ENCODE measurements around the gene GAR1.
"Not testable (repeated sequence)": the region's sequence is repeated elsewhere in the genome, so short reads cannot be mapped to it uniquely, and the experiment has no call there.

Gene GAR1

DNA sequence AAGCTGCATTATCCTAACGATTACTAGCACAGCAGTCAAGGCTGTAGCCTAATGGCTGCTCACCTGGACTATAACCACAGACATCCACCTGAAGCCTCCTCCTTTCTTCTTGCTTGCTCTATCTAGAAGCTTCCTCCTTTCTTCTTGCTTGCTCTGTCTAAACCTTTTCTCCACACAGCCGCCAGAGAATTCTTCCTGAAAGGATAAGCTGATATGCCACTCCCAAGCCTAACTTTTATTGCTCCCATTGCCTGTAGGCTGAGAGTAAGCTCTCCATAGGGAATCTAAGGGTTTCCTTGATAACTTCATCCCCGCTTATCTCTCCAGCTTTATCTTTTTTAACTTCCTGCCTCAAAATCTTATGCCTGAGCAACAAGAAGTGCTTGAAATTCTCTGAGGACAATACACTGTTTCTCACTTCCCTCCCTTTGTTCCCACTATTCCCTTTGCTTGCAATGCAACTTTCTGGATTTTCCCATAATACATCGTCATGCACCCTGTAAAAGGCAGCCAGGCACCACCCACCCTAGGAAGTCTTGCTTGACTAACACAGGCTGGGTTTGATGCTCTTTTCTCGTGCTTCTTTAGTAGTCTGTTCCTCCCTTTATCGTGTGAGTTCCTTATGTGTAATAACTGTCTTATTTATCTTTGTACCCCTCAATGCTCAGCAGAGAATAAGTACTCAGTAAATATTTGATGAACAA is 31.0 kb downstream of the GAR1 start:
- H3K4me1 ChIP-seq (ENCODE audit: control insufficient read depth in 1 of 2, insufficient read depth in 2 of 2, low read length in 2 of 2): no peaks in the 10 kb centered on the region
- H3K36me3 ChIP-seq (ENCODE audit: control insufficient read depth in 1 of 2, insufficient read depth in 2 of 2, low read length in 2 of 2): no peaks in the 10 kb centered on the region
- no peak overlapping the region for H3K4me3 ChIP-seq (ENCODE audit: low read depth in 1 of 2, low read length in 2 of 2)
- no peaks in the 10 kb centered on the region for H3K27me3 ChIP-seq (ENCODE audit: low read depth, low read length)
- H3K9me3 ChIP-seq (ENCODE audit: control insufficient read depth in 1 of 2, low read length in 2 of 2): no peaks in the 10 kb centered on the region
- H3K27ac ChIP-seq (ENCODE audit: low read length): no peak overlapping the region

DNA sequence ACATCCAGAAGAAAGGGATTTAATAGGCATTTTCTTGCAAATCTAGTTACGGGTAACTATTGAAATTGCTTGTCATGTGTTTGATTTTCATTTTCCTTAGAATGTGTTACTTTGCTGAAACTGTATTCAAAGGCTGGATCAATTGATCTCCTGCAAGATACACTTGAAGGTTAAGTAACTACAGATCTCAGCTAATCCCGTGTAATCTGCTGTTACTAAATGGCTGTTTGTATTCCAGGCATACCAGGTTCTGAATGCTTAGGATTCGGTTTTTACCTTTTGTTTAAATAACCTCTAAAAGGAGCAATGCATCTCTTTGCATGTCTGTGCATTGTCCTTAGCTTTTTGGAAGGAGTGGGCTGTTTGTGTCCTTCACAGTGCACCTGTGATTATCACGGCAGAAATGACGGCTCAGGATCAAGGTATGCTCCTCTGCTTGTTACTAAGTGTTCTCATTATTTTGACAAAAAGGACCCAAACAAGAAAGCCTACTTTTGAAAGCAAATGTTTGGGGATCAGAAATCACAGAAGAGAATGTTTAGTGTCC is 32.4 kb downstream of the GAR1 start, which contains the start of gene LRIT3:
LRIT3 (plus strand) TSS at position 212 of the 547 bp plus-strand sequence; CDS start at position 307, 95 bp downstream.
- H3K4me1 ChIP-seq (ENCODE audit: control insufficient read depth in 1 of 2, insufficient read depth in 2 of 2, low read length in 2 of 2): no peaks in the 10 kb centered on the region
- H3K27me3 ChIP-seq (ENCODE audit: low read depth, low read length): no peaks in the 10 kb centered on the region
- H3K36me3 ChIP-seq (ENCODE audit: control insufficient read depth in 1 of 2, insufficient read depth in 2 of 2, low read length in 2 of 2): no peaks in the 10 kb centered on the region
- no peaks in the 10 kb centered on the region for H3K9me3 ChIP-seq (ENCODE audit: control insufficient read depth in 1 of 2, low read length in 2 of 2)
- H3K27ac ChIP-seq (ENCODE audit: low read length): no peak within 1 kb of the TSS
- no peak within 1 kb of the TSS for H3K4me3 ChIP-seq (ENCODE audit: low read depth in 1 of 2, low read length in 2 of 2)

DNA sequence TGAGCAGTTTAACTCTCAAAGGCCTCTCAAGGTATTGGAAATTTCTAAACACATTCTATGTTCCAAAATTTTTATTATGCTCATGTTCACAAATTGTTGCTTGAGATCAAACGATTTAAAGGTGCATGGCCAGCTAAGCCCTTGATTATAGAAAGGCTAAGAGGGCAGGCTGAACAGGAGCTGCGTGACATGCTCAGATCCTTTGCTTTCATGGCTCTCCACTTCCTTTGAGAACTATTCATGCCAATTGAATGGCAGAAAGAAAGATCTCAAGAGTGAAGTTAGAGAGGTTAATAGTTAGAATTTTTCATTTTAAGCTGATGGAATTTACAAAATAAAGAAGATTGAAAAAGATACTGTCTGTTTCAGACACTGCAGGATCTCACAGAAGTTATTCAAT is 32.9 kb downstream of the GAR1 start:
- H3K4me3 ChIP-seq (ENCODE audit: low read depth in 1 of 2, low read length in 2 of 2): no peak overlapping the region
- no peak overlapping the region for H3K27ac ChIP-seq (ENCODE audit: low read length)
- no peaks in the 10 kb centered on the region for H3K9me3 ChIP-seq (ENCODE audit: control insufficient read depth in 1 of 2, low read length in 2 of 2)
- H3K36me3 ChIP-seq (ENCODE audit: control insufficient read depth in 1 of 2, insufficient read depth in 2 of 2, low read length in 2 of 2): no peaks in the 10 kb centered on the region
- H3K4me1 ChIP-seq (ENCODE audit: control insufficient read depth in 1 of 2, insufficient read depth in 2 of 2, low read length in 2 of 2): no peaks in the 10 kb centered on the region
- H3K27me3 ChIP-seq (ENCODE audit: low read depth, low read length): no peaks in the 10 kb centered on the region

DNA sequence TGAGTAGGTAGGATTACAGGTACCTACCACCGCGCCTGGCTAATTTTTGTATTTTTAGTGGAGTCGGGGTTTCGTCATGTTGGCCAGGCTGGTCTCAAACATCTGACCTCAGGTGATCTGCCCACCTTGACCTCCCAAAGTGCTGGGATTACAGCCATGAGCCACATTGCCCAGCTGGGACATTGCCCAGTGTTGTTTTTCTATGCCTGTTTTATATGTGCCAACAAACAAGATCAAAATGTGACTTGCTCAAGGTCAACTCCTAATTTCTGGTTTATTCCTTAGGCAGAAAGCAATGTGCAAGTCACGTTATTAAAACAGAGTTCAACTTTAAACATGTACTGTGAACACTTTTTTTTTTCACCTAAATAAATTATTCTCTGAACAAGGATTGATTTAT is 35.0 kb downstream of the GAR1 start:
- H3K27ac ChIP-seq (ENCODE audit: low read length): no peak overlapping the region
- no peaks in the 10 kb centered on the region for H3K27me3 ChIP-seq (ENCODE audit: low read depth, low read length)
- H3K36me3 ChIP-seq (ENCODE audit: control insufficient read depth in 1 of 2, insufficient read depth in 2 of 2, low read length in 2 of 2): no peaks in the 10 kb centered on the region
- H3K9me3 ChIP-seq (ENCODE audit: control insufficient read depth in 1 of 2, low read length in 2 of 2): no peaks in the 10 kb centered on the region
- H3K4me1 ChIP-seq (ENCODE audit: control insufficient read depth in 1 of 2, insufficient read depth in 2 of 2, low read length in 2 of 2): no peaks in the 10 kb centered on the region
- no peak overlapping the region for H3K4me3 ChIP-seq (ENCODE audit: low read depth in 1 of 2, low read length in 2 of 2)

DNA sequence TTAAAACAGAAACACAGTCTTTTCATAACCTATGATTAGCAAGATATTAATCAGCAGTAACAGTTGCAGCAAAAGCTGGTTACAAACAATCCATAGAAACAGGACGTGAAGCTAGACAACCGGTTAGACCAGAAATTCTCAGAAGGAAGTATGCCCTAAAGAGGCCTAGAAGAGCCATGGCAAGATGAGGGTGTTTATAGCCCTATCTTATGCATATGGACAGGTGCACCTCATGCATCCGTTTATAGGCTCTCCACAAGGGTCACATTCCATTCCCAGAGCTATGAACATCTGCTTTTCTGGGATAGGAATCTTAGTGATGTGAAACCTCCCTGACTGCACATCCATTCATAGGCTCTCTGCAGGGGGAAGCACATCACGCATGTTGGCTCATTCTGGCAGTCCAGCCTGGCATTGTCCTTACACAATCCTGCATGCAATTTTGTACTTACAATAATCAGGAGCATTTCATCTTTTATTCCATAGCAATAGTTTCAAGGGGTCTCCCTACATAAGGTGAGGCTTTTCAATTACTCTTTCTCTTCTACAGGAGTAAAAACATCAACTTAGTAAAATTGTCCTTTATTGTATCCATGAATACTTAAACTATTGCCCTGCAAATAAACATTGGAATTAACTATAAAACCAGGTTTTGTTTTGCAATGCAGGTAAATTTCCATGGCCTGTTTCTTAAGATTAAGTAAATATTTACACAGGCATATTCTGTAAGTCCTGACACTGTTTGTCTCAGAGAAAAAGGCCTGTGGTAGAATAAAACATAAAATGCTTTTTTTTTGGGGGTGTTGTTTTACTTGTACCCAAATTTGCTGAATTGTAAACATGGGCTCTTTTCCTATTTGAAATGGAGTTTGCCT is 44.1 kb downstream of the GAR1 start:
- not testable (repeated sequence) for H3K27ac ChIP-seq (ENCODE audit: low read length); H3K4me3 ChIP-seq (ENCODE audit: low read depth in 1 of 2, low read length in 2 of 2); H3K36me3 ChIP-seq (ENCODE audit: control insufficient read depth in 1 of 2, insufficient read depth in 2 of 2, low read length in 2 of 2); H3K27me3 ChIP-seq (ENCODE audit: low read depth, low read length); H3K4me1 ChIP-seq (ENCODE audit: control insufficient read depth in 1 of 2, insufficient read depth in 2 of 2, low read length in 2 of 2); H3K9me3 ChIP-seq (ENCODE audit: control insufficient read depth in 1 of 2, low read length in 2 of 2)

DNA sequence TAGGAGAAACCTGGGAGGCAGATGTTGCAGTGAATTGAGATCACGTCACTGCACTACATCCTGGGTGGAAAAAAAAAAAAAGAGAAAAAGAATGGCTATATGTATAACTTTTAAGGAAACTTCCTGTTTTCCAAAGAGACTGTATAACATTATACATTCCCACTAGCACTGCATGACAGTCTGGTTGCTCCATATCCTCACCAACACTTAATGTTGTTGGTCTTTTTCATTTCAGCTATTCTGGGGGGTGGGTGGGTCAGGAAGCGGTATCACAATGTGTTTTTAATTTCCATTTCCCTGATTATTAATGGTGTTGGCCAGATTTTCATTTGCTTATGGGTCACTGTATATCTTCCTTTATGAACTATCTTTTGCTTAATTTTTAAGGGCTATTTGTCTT is 45.7 kb downstream of the GAR1 start:
- H3K27ac ChIP-seq (ENCODE audit: low read length): no peak overlapping the region
- no peaks in the 10 kb centered on the region for H3K36me3 ChIP-seq (ENCODE audit: control insufficient read depth in 1 of 2, insufficient read depth in 2 of 2, low read length in 2 of 2)
- no peaks in the 10 kb centered on the region for H3K4me1 ChIP-seq (ENCODE audit: control insufficient read depth in 1 of 2, insufficient read depth in 2 of 2, low read length in 2 of 2)
- peaks cover 0 to 6% of the 10 kb centered on the region in 2 donors for H3K9me3 ChIP-seq (ENCODE audit: control insufficient read depth in 1 of 2, low read length in 2 of 2)
- no peak overlapping the region for H3K4me3 ChIP-seq (ENCODE audit: low read depth in 1 of 2, low read length in 2 of 2)
- no peaks in the 10 kb centered on the region for H3K27me3 ChIP-seq (ENCODE audit: low read depth, low read length)

DNA sequence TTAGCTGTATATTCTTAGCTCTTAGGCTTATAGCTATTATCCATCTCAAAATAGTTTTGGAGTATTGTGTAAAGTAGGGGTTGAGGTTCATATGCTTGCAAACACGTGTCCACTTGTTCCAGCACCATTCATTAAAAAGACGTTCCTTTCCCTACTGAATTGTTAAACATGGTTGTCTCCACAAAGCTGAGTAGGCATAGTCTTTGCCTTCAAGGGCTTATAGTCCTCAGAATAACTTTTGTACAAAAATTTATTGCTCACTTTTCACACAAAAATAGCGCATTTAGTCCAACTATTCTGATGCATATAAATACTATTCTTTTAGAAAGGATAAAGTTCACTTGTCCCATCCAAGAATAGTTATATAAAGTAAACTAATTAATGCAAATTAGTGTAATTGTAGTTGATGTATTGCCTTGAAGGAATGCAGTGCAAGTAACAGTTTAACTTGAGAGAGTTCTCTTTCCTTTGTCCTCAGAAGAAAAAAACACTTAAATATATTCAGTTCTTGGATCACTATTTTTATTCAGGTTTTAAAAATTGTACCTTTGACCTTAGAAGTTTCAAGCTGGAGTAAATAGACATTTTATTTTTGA is 46.5 kb downstream of the GAR1 start:
- Histone ChIP-seq H3K4me1 (ENCODE audit: control insufficient read depth in 1 of 2, insufficient read depth in 2 of 2, low read length in 2 of 2) (no peaks in the 10 kb centered on the region), H3K36me3 (ENCODE audit: control insufficient read depth in 1 of 2, insufficient read depth in 2 of 2, low read length in 2 of 2) (no peaks in the 10 kb centered on the region), H3K27me3 (ENCODE audit: low read depth, low read length) (no peaks in the 10 kb centered on the region), H3K4me3 (ENCODE audit: low read depth in 1 of 2, low read length in 2 of 2) (no peak overlapping the region), H3K9me3 (ENCODE audit: control insufficient read depth in 1 of 2, low read length in 2 of 2) (peaks cover 0 to 6% of the 10 kb centered on the region in 2 donors), H3K27ac (ENCODE audit: low read length) (no peak overlapping the region)

DNA sequence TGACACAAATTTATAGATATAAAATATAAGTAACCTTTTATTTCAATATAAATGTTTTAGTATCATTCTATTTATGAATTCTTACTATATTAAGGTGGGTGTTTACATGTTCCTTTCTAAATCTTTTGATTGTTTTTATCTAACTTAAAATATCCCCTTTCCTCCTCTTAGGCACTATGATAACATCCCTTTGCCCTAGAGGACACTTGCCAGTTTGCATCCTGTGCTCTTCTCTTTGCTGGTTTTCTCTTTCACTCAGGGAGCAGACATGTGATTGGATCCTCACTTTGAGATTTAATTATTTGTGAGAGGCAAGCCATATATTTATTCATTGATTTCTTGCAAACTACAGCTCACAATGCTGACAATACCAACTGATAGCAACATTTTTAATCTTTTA is 48.6 kb downstream of the GAR1 start:
- Histone ChIP-seq H3K27me3 (ENCODE audit: low read depth, low read length) (no peaks in the 10 kb centered on the region), H3K36me3 (ENCODE audit: control insufficient read depth in 1 of 2, insufficient read depth in 2 of 2, low read length in 2 of 2) (peaks cover 0 to under 1% of the 10 kb centered on the region in 2 donors), H3K4me3 (ENCODE audit: low read depth in 1 of 2, low read length in 2 of 2) (no peak overlapping the region), H3K9me3 (ENCODE audit: control insufficient read depth in 1 of 2, low read length in 2 of 2) (peaks cover 0 to 6% of the 10 kb centered on the region in 2 donors), H3K4me1 (ENCODE audit: control insufficient read depth in 1 of 2, insufficient read depth in 2 of 2, low read length in 2 of 2) (no peaks in the 10 kb centered on the region), H3K27ac (ENCODE audit: low read length) (no peak overlapping the region)

DNA sequence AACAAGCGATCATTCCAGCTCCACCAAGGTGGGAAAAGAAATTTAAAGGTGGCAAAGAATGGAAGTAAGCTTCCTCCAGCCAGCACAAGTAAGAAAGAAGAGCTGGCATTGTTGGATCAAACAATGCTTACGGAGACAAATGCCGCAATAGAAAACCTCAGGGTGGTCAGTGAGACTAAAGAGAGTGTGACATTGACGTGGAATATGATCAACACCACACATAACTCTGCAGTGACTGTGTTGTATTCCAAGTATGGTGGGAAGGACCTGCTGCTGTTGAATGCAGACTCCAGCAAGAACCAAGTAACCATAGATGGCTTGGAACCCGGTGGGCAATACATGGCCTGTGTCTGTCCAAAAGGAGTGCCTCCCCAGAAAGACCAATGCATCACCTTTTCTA is 54.5 kb downstream of the GAR1 start:
- H3K4me1 ChIP-seq (ENCODE audit: control insufficient read depth in 1 of 2, insufficient read depth in 2 of 2, low read length in 2 of 2): no peaks in the 10 kb centered on the region
- H3K27ac ChIP-seq (ENCODE audit: low read length): no peak overlapping the region
- H3K27me3 ChIP-seq (ENCODE audit: low read depth, low read length): no peaks in the 10 kb centered on the region

DNA sequence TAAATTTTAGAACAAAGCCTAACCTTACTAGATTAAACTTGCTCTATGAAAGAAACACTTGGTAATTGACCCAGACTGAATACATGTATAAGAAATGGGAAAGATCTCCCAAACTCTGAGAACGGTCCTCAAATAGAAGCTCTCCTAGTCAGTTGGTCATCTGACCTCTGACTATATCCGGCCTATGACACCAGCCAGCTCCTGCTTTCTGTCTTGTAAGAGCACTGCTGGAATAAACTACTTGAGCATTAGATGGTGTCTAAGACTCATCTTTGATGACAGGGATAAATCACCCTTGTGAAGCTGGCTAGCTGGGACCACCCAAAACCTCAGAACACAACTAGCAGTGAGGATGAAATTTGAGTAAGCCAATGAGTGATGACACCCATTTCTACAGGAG is 56.5 kb downstream of the GAR1 start:
- H3K4me3 ChIP-seq (ENCODE audit: low read depth in 1 of 2, low read length in 2 of 2): no peak overlapping the region
- H3K4me1 ChIP-seq (ENCODE audit: control insufficient read depth in 1 of 2, insufficient read depth in 2 of 2, low read length in 2 of 2): no peaks in the 10 kb centered on the region
- H3K27ac ChIP-seq (ENCODE audit: low read length): no peak overlapping the region
- H3K36me3 ChIP-seq (ENCODE audit: control insufficient read depth in 1 of 2, insufficient read depth in 2 of 2, low read length in 2 of 2): peaks cover 0 to 13% of the 10 kb centered on the region in 2 donors
- H3K9me3 ChIP-seq (ENCODE audit: control insufficient read depth in 1 of 2, low read length in 2 of 2): no peaks in the 10 kb centered on the region
- H3K27me3 ChIP-seq (ENCODE audit: low read depth, low read length): no peaks in the 10 kb centered on the region

More for the DNA sequence above, 54.5 kb downstream of the GAR1 start:
- Histone ChIP-seq H3K4me3 (ENCODE audit: low read depth in 1 of 2, low read length in 2 of 2) (no peak overlapping the region), H3K9me3 (ENCODE audit: control insufficient read depth in 1 of 2, low read length in 2 of 2) (no peaks in the 10 kb centered on the region), H3K36me3 (ENCODE audit: control insufficient read depth in 1 of 2, insufficient read depth in 2 of 2, low read length in 2 of 2) (peaks cover 0 to 13% of the 10 kb centered on the region in 2 donors)
